Ammon's horn (tissue), 1 donor: Measurements from ENCODE around the gene KCNJ16.

ENCODE experiments used
- DNase-seq: peaks from one replicate; pipeline ENCODE4 v3.0.0-alpha.2; 2016; ENCODE audit warnings: low spot score

The KCNJ16 gene

DNA sequence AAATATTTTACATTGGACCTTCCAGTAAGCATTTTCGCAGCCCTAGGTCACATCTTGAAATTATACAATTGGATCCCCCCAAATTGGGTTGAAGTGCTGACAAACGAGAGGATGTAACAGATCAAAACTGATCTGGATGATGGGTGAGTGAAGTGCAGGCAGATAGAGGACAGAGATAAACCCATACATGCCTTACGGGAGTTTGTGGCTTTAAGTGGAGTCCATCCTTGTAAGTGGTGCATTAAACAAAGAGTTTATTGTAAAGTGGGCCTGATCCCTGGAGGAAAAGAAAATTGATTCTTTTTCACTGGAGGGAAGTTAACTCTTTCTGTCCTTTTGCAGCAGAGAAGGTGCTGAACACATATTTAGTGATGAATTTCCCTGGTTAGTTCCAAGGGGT lies 55.3 kb downstream of the KCNJ16 start:
- DNase-seq: no peak

DNA sequence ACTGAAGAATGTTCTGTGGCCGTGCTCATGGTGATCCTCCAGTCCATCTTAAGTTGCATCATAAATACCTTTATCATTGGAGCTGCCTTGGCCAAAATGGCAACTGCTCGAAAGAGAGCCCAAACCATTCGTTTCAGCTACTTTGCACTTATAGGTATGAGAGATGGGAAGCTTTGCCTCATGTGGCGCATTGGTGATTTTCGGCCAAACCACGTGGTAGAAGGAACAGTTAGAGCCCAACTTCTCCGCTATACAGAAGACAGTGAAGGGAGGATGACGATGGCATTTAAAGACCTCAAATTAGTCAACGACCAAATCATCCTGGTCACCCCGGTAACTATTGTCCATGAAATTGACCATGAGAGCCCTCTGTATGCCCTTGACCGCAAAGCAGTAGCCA lies 57.5 kb downstream of the KCNJ16 start:
- no peak for DNase-seq

DNA sequence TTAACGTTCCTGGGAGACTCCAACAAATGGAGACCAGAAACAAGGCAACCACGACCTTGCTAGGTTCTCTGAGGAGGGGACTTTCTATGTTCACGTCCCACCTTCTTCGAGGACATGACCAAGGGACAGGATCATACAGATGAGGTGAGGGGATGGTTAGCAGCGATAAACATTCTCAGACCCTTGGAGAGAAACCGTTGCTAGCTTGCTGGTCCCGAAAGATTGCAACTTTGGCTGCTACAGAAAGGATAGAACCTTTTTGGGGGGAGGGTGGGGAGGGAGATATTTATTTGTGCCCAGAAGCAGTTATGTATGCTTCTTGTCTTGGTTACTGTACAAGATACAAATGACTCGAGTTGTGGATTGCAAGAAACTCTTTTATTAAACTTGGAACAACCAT lies 59.0 kb downstream of the KCNJ16 start:
- no peak for DNase-seq

DNA sequence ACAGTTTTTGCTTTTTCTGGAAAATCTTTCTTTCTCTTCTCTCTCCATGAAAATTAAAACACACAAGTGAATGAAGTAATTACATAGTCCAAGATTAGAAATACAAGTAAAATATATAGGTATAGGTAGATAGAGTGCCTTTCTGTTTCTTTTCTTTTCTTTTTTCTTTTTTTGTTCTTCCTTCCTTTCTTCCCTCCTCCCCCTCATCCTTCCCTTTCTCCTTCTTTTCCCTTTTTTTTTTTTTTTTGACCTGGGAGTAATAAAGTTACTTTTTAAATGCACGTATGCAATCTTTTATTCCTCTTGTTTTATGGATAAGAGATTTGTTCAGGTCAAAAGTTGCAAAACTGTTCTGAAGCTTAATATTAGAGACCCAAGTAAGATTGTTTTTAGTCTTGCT lies 59.8 kb downstream of the KCNJ16 start:
- DNase-seq: no peak

DNA sequence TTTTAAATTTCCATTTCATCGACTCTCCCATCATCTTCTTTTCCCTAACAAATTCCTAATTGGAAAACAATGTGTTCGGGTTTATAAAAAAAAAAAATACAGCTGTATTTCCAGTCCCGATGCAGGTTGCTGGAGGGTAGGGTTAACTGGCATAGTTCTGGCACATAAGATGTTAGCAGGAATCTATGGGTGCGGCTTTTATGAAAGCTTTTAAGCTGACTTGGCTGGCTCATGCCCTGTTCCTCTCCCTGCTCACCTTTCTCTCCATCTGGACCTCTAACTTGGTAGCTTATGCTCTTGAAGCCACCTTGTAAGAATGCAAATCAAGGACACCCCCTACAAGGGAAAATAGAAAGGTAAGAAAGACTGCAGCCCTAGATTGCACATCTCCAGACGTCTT lies 61.1 kb downstream of the KCNJ16 start:
- DNase-seq: no peak

DNA sequence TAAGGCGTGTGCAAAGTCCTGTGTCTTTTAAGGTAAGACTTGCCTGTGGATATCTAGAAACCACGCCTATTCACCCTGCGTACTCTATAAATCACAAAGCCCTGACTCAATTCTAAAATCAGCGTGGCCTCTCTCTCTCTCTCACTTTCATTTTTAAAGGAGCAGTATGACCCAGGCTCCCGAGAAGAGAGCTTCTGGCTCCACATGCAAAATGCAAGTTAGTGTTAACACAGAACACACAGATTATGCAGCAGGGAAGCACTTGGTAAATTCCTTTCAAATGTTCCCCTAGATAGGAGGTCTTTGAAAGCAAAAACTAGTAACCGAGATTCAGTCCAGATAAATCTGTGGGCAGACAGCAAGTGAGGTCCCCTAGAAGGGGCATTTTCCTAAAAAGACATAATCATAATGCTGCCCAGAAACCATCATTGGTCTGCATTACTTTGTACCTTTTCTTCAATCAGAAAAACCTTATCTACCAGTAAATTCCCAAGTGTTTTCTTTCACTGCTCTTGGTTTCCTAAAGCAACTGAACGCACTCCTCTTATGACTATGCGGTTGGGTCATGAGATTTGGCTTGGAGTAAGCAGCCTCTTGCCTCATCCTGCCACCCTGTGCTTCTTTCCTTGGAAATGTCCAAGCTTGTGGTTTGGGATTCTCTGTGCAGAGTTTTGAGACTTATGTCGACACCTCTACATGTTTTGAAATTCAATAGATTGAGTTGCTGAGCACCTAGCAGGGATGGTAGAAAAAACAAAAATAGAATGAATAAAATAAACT lies 62.6 kb downstream of the KCNJ16 start:
- DNase-seq: peak; percentile 79

DNA sequence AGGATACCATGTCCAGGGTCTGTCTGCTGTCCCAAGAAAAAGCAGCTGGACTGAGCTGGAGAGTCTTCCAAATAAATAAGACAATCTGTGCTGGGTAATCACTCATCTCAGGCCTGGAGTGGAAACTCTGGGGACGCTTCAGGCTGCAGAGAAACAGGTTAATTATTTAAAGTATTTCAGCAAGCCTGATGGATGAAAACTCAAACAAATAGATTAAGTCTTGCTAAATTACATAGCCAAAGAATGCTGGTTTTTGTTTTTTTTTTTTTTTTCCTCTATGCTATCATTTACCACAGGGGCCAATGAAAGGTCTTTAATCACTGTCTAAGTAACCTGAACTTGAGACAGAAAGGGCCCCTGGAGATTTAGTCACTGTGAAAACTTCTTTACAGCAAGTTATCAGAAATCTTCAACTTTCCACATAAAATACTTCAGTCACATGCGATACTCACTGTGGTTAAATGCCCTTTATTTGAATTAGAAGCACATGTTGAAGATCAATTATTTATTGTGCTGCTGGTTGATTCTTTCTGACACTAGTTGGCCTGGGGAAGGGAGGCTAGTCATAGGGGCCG lies 63.4 kb downstream of the KCNJ16 start:
- no peak for DNase-seq

DNA sequence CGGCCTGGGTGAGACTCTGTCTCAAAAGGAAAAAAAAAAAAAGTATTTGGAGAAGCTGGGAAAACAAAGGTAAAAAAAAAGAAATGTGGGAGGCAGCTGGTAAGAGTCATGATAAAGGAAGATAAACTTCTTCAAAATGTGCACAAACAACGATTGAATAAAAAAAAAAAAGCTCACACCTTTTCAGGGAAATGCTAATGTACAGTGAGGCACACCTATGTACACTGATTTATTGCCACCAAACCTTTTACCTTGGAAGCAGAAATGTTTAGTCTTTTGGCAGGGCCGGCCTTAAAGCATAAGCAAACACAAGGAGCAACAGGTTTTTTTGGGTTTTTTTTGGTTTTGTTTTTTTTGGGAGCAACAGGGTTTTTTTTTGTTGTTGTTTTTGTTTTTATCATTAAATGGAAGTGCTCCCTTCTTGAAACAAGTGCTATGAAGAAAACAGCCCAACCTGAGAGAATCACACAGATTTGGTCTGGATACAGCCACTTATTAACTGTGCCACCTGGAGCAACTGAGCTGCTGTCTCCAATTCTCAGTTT lies 64.5 kb downstream of the KCNJ16 start:
- DNase-seq: no peak

DNA sequence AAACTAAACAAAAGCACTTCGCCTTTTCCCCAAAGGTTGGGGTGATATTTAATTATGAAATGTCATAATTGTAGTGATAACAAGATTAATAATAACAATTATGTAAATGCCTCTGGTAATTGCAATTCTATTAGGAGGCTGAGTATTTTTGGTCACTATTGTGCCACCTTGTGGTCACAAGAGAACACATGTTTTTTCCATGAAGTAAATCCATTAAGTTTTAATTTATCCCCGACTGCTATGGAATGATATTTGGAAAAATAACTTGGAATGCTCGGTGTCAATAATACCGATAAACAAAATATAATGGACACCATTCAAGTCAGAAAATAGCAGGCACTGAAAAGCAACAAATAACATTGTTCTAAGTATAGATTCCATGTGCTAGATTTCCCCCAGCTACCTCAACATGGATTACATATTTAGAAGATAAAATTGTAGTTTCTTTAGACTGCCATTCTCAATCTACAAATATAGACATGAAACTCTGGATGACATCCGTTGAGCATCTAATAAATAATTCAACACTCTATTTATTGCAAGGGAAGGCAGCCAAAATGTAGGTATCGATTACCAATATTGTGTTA lies 69.3 kb downstream of the KCNJ16 start:
- DNase-seq: peak; percentile 73

DNA sequence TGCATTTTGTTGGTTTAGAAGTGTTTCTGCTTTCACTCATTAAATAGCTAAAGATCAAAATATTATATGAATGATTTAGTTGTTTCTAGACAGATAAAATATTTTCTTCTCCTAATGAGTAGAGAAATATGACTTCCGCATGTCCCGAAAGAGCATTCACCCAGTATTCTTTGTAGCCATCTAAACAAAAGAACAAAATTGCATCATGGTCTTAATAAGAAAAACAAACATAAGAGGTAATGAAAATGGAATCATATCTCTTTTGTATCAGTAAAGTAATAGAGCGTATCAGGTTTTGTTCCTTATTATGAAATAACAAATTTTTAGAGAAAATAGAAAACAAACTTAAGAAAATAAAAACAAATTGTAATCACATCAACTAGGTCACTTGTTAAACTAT lies 78.2 kb downstream of the KCNJ16 start:
- no peak for DNase-seq

DNA sequence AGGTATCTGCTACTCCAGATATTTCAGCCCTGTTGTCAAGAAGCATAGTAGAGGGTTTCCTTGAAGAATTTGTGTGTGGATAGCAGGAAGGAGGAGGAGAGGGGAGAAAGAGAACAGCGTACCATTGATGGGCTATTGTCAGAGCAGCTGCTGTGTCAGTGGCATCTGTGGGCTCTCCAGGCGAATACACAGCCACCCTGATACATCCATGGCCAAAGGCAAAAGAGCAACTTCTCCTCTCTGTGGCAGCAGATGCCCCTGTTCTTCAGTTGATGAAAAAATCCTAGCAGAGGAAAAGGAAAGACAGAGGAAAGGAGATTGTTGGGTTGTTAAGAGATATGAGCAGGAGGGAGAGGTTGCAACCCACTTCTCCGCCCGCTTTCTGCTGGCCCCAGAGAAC lies 82.1 kb downstream of the KCNJ16 start:
- DNase-seq: peak; percentile 75

DNA sequence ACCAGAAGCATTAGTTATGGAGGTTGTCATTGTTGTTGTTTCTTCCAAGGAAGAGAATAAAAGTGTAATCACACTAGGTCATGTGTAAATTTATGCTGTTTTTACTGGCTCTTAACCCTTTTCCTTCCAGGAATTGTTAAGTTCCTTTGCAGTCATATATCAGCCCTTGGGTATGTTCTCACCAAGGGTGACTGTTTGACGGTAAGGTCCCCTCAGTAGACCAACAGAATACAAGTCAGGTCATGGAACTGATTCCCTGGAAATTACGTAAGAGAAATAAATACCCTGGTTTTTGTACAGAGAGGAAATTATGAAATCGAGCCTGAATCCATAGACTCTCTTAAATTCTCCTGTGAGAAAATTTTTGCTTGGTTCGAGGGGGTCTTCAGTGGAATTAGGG lies 83.2 kb downstream of the KCNJ16 start:
- no peak for DNase-seq

DNA sequence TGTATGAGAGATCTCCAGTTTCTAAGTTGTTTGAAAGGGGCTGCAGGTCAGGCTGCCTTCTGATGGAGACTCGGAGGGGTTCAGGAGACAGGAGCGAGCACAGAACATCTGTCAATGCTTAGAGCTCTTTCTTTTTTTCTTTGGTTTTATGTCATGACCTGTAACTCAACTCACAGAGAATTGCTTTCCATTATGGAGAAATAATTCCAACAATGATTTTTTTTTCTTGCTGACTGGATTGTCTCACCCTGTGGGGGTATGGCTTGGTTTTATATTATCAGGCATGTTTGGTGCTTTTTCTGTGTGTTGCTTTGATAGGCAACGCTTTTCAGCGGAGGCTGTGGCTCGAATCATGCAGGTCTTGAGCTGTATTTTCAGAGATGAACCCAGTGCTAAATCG lies 83.6 kb downstream of the KCNJ16 start:
- no peak for DNase-seq

DNA sequence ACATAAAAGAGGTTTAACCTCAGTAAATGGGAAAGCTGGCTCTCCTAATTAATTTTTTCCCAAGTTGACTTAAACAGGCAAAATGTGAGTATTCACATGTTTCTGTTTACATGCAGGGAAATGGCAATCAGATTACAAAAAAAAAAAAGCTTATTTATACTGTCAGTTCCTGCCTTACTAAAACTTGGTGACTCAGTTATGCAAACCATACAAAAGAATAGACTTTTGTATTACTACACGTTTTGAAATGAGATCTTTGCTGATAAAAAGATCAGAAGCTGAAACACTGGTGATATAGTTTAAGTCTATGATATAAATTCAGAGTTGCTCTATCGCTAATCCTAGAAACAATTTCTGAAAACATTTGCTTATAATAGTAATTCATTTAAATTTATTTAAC lies 85.0 kb downstream of the KCNJ16 start:
- DNase-seq: no peak

DNA sequence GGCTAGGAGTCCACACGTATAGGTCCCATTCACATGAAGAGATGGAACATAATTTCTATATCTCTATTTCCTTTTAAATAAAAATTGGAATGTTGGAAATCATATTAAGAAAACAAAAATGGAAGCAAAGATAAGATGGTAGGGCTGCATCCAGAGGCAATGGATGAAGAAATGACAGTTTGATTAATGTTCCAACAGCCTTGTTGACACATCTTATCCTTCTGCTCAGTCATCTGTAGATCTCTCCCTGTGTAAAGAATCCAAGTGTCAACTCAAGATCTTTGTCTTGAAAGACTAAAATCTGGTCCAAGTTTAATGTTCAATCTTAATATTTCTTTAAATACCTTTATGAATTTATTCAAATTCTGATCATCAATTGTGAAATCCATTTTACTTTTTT lies 86.5 kb downstream of the KCNJ16 start:
- DNase-seq: no peak

DNA sequence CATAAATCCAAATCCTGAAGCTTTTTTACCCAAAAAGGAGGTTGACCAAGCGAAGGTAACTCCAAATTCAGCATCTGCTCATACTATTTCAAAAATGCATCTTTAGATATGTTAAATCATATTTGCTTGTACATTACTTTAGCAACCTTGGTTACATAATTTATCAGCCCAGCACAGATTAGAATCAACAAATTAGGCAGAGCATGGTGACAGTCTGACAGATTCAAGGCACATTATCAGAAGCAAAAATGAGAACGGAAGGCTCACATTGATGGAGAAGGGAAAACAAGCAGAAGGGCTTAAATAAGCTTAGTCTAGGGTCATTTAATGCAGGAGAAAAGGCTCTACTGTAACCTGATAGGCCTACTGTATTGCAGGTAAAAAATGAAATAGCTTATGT lies 90.4 kb downstream of the KCNJ16 start:
- no peak for DNase-seq

DNA sequence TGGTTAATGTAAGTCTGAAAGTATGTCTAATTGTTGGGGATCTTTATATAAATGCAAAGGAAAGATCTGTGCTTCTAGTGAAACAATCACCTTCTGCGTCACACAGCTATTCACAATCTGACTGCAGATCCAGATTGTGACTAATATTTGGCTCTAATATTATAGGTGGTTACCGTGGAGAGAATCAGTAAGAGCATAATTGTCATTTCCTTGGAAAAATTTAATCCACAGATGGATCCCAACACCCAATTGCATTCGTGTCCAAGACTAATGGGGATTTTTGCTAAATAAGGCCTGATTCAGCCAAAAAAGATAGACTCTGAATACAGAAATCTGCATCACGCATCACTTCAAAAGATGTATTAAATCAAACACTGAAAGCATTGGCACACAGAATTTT lies 91.6 kb downstream of the KCNJ16 start:
- DNase-seq: peak; percentile 26

DNA sequence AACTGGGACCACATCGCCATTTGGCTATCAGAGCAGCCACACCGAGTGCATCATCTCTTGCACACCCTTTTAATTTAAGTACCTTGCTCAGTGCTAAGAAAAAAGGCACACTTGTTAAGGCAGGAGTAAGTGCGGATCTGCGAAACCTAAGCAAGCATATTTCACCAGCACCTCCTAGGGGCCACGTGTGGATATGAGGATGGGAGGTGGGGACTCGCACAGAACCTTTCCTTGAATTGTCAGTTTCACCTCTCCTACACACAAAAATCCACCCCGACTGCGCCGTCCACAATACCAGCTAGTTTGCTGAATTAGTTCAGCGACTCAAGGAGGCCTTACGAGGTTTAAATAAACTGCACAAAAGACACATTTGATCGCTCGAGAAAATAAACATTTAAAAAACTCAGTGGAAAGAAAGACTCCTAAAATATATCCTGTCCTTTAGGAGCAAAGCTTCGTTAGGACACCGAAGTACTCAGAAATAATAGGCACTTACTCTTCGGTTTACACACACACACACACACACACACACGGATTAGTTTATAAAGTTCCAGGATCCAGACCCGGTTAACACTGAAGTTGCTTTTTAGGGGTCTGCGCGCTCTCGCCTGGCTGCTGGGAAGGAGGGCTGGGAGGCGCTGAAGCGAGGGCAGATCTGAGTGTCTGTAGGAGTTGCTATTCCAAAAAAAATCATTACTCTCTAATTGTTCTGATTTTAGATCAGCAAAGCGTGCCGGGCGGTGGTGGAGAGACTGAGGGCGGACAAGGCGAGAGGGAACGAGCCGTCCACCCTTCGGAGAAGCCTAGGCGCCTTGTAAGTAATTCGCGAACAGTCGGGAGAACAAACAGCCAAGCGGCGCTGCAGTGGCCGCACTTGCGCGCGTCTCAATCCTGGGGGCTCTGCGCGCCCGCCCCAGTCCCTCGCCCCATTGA lies 93.3 kb downstream of the KCNJ16 start:
- DNase-seq: peak; percentile 91

DNA sequence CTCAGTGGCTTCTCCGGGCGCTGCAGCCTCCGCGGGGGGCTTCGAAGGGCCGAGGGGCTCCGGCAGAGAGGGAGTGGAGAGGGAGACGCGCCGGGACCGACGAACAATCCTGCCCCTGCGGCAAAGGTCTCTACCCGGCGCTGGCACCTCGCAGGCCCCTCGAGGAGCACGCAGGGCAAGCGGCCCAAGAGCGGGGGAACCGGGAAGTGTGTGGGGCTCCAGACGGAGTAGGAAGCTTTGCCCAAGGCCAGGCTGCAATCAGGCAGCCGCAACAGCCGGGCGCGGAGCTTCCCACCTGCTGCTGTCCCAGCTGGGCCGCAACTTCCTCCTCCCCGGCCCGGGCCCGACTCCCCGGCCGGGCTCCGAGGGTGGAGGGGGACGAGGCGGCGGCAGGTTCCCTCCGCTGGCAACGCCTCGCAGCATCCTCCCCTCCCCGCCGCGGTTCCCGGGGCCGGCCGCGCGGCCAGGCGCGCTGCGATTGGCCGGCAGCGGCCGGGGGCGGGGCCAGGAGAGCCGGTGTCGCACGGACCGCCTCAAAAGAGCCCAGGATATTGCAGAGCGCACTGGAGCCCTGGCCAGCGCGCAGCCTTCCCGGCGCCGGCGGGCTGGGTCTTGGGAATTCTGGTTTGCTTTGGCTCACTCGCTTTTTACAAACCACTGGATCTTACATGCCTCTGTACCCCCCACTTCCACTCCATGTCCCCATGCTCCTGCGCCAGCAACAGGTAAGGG lies 94.1 kb downstream of the KCNJ16 start, which contains the start of gene KCNJ2:
KCNJ2 (plus strand) TSS at position 556 of the 732 bp plus-strand sequence. CDS start 5,508 bp downstream, outside the sequence.
- DNase-seq: peak; percentile 94

DNA sequence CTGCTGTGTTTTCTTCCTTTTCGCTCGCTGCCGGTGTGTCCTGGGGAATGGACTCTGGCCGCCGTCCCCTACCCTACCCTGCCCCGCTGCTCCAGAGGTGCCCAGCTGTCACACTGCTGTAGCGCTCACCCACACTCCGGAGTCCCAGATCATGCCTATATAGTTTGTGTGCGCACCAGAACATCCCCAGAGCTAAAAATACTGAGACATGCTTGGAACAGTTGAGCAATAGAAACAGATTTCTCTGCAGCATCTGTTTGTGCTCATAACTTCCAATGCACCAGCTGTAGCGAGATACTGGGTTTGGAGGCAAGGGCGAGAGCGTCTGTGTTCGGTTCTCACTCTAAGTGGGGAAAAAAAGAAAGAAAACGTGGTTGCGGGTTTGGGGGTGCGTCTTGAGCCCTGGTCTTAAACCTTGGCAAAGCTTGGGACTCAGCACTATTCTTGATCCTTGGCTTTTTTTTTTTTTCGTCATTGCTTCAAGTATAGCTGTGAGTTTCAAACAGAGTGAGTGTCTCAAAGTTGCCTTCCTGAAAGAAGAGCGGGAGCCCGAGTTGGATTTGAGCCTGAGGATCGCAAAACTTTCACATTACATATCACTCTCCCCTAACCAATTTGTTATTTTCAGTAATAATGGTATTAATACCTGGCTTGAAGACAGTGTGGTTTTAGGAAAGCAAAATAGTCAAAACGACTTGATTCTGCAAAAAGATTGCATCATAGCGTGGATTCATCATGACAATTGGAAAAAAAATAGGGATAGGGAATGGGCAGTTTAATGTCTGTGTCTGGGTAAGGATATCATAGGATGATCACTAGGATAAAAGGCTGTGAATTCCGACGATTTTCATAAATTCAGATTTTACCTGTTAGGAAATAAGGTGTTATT lies 94.9 kb downstream of the KCNJ16 start:
- peak; percentile 45 for DNase-seq
